Activated T-cell treated with anti-CD3 and anti-CD28 coated beads, Interleukin-2, amount 50 U/mL, for 48 hours (primary cell): ENCODE data around the gene USP5.
A peak's percentile ranks its signal among the peaks of the same experiment; 100 is the strongest.
"Not testable (repeated sequence)": the region's sequence is repeated elsewhere in the genome, so short reads cannot be mapped to it uniquely, and the experiment has no call there.

ENCODE experiments used
- DNase-seq, 2 experiments: peaks; one replicate each; pipeline ENCODE4 v3.0.0-alpha.2; 2020

Gene USP5

DNA sequence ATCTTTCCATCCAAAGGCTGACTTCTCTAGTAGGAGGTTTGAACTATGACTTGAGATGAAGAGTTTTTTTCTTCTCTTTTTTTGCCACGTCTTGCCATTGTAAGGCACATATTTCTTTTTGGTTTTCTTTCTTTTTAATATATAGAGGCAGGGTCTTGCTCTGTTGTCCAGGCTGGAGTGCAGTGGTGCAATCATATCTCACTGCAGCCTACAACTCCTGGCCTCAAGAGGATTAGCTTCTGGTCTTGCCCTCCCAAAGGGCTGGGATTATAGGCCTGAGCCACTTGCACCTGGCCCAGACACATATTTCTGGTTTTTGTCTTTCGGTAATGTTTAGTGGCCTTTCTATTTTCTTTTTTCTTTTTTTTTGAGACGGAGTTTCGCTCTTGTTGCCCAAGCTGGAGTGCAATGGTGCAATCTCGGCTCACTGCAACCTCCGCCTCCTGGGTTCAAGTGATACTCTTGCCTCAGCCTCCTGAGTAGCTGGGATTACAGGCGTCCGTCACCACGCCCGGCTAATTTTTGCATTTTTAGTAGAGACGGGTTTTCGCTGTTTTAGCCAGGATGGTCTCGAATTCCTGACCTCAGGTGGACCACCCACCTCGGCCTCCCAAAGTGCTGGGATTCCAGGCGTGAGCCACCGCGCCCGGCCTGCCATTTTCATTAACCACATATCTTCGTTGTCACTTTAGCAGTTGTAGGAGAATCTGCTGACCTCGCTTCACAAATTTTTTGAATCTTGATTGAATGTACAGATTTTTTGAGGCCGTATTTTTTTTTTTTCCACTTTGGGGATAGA lies 38.0 kb downstream of the USP5 start:
- DNase-seq = not testable (repeated sequence)

DNA sequence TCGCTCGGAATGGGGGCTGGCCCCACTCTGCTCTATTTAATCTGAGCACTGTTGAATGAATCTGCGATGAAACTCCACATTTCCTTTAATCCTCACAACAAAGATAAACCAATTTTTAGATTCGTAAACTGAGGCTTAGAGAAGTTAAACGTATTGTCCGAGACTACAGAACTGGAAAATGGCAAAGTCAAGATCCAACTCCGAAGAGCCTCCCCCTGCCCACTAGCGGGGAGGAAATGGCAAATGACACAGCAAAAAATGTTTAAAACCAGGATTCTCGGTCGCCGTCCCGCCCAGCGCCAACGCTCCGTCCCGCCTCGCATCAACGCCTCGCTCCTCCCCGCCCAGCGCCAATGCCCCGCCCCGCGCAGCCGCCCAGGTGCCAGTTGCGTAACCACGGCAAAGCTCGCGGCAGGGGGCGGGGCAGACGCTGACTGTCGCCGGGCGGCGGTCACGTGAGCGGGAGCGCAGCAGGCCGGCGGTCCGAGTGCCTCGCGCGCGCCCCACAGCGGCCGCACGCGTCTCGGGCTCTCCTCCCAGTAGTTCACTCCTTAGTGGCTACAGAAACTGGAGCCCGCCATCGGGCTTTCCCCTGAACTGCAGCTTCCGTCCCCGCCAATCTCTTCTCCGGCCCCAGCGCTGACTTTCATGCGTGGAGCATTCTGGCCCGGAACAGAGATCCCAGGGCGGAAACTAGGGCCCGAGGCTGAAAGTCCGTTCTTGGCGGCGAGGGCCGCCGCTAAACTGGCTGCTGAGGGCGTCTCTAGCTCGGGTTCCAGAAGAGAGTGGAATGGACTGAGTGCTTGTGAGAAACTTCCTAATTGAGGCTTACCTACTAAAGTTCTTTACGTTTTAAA lies 39.1 kb downstream of the USP5 start:
- DNase-seq = peak; percentile 98 to 99

DNA sequence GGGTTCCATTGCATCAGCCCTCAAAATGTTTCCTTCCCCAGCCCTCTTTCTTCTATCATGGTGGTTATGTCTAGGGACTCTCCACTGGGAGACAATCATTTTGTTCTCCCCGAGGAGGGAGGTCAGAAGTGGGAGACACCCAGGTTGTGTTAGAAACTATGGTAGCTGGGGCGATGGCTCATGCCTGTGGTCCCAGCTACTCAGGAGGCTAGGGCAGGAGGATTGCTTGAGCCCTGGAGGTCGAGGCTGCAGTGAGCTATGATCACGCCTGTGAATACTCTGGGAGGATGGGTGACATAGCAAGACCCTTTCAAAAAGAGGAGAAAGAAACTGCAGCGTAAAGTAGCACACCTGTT lies 39.7 kb downstream of the USP5 start:
- peak in 1 of 2 experiments; percentile 48 for DNase-seq

DNA sequence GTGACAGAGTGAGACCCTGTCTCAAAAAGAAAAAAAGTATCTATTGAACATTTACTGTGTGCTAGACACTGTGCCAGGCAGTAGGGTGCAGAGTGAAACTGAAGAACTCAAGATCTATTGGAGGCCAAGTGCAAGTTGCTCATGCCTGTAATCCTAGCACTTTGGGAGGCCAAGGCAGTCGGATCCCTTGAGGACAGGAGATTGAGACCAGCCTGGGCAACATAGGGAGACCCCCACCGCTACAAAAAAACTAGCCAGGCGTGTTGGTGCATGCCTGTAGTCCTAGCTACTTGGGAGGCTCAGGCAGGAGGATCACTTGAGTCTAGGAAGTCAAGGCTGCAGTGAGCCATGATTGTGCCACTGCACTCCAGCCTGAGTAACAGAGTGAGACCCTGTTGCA lies 40.7 kb downstream of the USP5 start:
- DNase-seq = not testable (repeated sequence)

DNA sequence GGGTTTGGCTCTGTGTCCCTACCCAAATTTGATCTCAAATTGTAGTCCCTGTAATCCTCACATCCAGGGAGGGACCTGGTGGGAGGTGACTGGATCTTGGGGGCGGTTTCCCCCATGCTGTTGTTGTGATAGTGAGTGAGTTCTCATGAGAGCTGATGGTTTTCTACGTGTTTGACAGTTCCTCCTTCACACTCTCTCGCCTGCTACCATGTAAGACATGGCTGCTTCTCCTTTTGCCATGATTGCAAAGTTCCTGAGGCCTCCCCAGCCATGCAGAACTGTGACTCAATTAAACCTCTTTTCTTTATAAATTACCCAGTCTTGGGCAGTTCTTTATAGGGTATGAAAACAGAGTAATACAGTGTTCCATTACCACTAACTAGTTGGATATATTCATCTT lies 42.4 kb downstream of the USP5 start:
- DNase-seq = no peak

DNA sequence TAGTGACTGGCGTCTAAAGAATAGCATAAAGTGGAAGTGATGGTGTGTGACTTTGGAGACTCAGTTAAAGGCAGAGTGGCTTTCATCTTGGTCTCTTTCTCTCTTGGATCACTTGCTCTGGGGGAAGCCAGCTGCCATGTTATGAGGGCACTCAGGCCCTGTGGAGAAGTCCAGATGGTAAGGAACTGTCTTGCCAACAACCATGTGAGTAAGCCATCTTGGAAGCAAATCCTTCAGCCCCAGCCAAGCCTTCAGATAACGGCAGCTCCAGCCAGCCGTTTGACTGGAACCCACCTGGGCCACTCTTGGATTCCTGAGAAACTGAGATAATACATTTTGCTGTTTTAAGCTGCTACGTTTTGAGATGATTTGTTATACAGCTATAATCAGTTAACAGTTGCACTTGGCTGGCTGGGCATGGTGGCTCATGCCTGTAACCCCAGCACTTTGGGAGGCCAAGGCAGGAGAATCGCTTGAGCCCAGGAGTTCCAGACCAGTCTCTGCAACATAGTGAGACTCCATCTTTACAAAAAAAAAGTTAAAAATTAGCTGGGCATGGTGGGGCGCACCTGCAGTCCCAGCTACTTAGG lies 45.0 kb downstream of the USP5 start:
- DNase-seq = no peak

DNA sequence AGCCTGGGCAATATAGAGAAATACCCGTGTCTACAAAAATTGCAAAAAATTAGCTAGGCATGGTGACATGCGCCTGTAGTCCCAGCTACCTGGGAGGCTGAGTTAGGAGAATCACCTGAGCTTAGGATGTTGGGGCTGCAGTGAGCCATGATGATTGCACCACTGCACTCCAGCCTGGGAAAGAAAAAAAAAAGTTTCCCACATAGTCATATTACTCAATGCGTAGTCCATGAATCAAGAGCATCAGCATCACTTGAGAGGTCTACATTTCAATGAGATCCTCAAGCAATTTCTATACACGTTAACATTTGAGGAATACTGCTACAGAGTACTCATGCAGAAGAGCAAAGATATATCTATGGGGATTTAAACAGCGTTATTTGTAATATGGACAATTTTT lies 47.5 kb downstream of the USP5 start:
- DNase-seq = no peak

DNA sequence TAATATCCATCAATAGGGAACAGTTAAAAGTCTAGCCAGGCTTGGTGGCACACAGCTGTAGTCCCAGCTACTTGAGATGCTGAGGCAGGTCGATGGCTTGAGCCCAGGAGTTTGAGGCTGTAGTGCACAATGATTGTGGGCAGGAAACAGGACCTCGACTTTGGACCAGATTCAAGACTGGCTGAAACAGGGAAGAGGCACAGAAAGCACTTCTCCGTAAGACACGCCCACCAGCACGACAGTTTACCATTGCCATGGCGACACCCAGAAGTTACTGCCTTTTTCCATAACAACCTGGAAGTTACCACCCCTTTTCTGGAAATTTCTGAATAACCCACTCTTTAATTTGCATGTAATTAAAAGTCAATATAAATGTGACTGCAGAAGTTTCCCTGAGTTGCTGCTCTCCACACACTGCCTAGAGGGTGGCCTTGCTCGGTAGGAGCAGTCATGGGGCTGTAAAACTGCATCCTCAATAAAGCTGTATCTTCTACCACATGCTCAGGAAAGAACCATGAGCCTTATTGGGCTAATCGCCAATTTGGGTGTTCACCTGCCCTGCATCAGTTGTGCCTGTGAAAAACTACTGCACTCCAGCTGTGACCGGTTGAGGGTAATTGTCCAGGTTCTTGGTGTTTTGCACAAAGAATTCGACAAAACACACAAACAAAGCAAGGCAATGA lies 48.0 kb downstream of the USP5 start:
- DNase-seq = no peak

DNA sequence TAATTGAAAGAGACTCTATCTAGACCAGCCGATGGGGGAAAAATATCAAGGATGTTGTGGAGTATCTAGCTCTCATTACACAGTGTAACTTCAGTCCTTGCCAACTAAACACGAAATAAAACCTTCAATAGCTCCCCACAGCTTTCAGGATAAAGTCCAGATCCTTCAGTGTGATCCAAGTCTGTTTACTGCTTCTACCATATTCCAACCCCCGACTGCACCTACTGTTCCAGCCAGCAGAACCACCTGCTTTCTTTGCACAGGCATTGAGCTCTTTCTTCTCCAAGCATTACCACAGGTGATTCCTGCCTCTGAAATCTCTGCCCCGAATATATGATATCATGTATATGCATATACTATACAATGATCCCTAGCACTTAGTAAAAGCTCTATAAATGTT lies 50.5 kb downstream of the USP5 start:
- DNase-seq = no peak

DNA sequence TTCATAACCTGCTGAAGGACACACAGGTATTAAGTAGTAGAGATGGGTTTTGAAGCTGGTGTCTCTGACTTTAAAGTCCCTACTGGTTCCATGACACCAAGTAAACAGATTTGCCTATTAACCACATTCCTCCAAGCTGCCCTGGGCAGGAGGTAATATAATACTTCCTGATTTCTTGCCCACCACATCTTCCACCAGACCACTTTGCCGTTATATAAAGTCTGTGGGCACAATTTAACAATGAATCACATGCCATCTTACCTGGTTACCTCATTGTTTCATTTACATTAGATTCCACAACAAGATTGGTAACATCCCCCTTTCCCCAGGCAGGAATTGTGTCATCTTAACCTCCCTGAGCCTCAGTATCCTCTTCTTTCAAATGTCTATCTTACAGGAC lies 51.8 kb downstream of the USP5 start:
- no peak for DNase-seq

DNA sequence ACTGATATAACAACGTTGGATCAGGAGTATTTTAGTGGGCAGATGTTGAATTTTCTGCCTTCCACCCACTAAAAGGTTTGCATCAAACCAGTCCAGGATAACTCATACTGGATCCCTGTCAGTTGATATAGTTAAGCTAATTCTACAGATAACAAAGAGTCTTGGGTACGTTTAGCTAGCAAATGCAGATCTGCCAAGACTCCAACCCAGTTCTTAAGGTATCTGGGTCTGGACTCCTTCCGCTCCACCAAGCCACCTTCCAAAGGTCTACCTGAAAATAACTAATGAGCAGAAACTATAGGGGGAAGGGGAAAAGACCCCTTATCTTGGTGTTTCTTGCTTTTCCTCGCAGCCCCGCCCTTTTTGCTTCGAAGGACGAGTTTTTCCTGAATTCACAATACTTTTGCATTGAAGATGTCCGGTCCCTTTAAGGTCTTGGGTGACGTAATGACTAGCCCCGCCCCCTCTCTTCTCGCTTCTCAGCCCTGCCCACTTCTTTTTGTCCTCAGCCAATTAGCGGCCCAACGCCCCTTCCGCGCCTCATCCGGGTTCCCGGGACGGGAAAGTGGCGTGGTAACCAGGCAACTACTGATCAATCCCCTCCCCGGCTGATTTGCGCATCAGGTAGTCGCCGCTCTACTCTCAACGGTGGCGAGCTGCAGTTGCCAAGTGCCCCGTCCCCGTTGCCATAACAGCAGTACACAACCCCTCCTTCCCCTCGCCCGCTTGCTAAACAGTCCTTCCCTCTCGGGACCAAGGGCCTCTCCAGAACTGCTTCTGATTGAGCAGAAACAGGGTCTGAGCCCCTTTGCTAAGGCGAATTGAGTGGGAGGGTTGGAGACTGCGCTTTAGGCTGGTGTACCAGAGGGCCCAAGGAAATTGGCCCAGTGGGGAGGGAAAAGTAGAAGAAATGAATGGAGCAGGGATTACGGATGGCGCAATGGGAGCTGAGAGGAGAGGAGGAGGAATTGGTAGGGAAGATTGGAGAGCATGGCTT lies 52.6 kb downstream of the USP5 start, which contains the start of gene LRRC23:
TSS of gene LRRC23 (plus strand) at position 543 of the 997 bp plus-strand sequence. CDS start 812 bp downstream, outside the sequence.
- DNase-seq = peak; percentile 98 to 99

DNA sequence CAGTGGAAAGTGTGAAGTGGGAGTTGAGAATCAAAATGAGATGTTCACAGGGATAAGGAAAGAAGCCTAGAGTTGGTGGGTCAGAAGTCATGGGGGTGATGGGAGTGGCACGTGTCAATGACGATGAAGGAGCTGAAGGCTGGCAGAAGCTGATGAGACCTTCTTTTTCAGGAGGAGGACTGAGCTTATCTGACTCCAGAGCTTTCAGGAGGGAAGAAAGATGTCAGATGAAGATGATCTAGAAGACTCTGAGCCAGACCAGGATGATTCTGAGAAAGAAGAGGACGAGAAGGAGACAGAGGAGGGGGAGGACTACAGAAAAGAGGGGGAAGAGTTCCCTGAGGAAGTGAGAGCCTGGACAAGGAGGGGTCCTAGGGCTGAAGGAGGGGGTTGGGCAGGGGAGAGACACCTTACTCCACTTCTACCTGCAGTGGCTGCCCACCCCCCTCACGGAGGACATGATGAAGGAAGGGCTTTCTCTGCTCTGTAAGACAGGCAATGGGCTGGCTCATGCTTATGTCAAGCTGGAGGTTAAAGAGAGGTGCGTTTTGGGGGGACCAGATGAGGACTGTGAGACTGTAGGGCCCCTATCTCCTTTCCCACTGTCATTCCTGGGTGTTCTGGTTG lies 53.6 kb downstream of the USP5 start:
- DNase-seq = no peak

DNA sequence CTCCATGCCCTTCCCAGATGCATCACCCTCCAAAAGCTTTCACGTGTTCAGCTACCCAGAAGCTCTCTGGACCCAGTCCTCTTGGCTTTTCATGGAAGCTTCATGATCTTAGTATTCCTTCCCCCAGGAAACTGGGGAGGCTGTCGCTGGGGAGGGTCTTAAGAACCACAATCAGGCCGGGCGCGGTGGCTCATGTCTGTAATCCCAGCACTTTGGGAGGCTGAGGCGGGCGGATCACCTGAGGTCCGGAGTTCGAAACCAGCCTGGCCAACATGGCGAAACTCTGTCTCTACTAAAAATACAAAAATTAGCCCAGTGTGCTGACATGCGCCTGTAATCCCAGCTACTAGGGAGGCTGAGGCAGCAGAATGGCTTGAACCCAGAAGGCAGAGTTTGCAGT lies 56.2 kb downstream of the USP5 start:
- DNase-seq = not testable (repeated sequence)

DNA sequence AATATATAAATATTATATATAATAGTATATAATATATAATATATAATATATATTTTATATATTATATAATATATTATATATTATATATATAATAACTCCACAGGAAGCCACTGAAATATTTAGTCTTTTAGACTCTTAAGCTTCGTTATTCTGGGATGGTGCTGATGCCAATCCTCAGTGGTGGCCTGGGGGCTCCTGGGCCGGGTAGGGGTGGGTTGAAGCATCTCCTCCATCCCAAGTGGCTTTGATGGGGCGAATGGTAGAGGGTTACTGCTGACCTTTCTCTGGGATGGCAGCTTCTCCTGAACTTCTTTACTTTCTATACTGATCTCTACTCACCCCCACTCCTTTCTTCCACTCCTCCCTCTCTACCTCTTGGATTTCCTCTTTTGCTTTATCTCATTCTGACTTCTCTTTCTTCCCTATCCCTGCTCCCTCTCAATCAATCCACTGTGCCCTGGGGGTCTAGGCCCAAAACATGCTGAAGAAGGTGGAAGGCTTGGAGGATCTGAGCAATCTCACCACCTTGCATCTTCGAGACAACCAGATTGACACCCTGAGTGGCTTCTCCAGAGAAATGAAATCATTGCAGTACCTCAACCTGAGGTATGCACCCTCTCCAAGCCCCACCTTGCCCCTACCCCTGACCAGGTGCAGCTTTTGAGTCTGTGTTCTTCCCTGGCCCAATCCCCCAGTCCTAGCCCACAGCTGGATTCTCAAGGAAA lies 57.6 kb downstream of the USP5 start:
- DNase-seq = no peak

DNA sequence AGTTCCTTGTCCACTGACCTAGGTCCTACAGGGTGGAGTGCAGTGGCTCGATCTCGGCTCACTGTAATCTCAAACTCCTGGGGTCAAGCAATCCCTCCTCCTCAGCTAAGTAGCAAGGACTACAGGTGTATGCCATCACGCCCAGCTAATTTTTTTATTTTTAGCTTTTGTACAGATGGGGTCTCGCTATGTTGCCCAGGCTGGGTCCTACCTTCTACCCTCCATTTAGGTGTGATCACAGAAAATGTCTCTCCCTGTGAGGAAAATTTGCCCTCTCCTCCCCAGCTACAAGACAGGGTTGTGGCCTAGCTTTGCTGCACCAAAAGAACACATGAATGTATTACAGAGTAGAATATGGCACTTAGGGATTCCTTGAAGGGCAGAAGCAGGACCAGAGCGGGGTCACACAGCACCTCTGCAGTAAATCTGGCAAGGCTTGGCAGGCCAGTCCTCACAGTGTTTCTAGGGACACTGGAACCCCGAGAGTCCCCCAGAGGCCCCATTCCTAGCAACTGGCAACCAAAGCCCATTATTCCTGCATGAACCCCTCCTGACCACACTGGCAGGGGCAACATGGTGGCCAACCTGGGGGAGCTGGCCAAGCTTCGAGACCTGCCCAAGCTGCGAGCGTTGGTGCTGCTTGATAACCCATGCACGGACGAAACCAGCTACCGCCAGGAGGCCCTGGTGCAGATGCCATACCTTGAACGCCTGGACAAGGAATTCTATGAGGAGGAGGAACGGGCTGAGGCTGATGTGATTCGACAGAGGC lies 60.4 kb downstream of the USP5 start:
- DNase-seq = no peak

DNA sequence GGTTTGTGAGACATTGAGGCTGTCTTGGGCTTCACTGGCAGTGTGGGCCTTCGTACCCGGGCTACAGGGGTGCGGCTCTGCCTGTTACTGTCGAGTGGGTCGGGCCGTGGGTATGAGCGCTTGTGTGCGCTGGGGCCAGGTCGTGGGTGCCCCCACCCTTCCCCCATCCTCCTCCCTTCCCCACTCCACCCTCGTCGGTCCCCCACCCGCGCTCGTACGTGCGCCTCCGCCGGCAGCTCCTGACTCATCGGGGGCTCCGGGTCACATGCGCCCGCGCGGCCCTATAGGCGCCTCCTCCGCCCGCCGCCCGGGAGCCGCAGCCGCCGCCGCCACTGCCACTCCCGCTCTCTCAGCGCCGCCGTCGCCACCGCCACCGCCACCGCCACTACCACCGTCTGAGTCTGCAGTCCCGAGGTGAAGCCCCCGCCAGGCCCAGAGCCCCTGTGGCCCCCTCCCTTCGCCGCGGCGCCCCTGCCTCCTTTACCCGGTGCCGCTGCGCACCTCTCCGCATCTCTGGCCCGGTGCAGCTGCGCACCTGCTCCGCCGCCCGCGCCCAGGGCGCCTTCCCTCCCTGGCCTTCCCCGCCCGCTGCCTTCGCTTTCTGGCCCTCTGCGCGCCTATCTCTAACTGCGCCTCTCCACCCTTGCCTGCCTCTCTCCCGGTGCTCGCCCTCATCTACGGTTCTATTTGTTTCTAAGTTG lies 62.4 kb downstream of the USP5 start, which contains the start of gene ENO2:
TSS of gene ENO2 (plus strand) at position 335 of the 701 bp plus-strand sequence. CDS start 1,253 bp downstream, outside the sequence.
- DNase-seq = peak; percentile 81 to 88

DNA sequence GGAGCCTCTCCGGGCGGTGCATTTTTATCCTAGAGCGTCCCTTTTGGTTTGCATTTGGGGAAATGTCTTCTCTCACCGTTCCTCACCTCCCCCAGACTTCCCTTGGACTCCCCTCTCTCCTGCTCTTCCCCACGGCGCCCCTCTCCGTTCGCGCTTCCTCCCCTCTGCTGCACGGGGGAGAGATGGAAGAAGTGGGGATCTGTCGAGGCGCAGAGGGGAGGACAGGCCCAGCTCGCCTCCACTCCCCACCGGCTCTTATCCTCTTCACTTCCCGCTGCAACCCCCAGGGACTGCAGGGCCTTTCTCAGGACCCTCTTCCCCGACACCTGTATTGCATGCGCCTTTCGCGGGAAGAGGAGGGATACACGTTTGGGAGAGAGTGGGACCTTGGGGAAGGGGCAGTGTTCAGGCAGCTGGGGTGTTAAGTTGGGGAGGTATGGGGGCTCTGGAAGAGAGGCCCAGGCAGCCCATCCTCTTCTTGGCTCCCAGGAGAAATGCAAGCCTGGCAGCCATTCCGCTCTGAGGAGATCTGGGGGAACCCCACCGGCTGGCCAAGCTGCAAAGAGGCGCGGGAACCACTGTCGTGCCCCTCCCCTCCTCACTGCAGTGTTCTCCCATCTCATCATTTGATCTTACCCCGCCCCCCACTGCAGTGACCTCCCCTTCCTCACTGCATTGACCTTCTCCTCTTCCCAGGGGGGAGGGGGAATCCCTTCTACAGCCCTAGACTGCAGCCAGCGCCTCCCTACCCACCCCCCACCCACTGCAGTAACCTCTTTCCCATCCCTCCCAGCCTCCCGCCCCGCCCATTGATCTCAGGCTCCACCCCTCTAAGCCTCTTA lies 63.2 kb downstream of the USP5 start:
- peak in 1 of 2 experiments; percentile 51 for DNase-seq

DNA sequence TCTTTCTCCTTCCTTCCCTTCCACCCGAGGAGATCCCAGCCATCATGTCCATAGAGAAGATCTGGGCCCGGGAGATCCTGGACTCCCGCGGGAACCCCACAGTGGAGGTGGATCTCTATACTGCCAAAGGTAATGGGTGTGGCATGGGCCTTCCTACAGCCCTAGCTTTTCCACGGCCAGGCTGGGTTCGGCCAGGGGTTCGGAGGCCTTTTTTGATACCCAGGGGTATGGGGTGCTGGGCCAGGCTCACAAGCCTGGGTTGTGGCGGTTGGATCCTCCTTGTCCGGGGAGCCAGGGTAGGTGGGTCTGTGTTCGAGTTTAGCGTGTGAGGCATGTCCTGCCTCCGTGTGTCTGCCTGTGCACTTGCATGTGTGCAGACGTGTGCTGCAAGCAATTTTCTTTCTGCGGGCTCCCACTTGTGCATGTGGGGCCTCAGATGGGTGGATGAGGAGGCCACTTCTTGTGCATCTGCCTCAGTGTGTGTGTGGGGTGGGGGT lies 63.9 kb downstream of the USP5 start:
- no peak for DNase-seq
